AG08395 (cell line): ENCODE results near the gene OR52R1.
A peak's percentile ranks its signal among the peaks of the same experiment; 100 is the strongest.
"Not testable (repeated sequence)": the region's sequence is repeated elsewhere in the genome, so short reads cannot be mapped to it uniquely, and the experiment has no call there.

Source experiments
- DNase-seq: peaks from one replicate; pipeline ENCODE4 v3.0.0; 2012; ENCODE audit warnings: mixed read lengths, low spot score

Gene OR52R1

DNA sequence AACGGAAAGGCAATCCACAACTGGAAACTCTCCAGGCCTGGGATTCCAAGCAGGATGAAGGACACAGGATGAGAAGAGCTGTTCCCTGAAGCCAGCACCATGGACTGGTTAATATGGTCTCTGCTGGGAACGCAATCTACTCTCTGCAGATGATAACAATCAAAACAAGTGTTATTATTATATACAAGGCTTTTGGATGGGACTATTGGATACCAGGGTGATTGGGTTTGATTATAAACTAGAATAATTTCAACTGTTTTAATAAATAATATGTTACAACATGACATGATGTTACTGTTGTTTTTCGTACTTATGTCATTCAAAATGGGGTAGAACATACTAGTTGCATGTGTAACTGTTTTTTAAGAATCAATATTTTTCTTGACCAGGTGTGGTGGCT lies at the start of gene OR52R1:
Gene OR52R1, minus strand, starts transcription at position 101 of the 400 bp plus-strand sequence. Its CDS starts 0 bp downstream, at position 101.
- DNase-seq: no peak

DNA sequence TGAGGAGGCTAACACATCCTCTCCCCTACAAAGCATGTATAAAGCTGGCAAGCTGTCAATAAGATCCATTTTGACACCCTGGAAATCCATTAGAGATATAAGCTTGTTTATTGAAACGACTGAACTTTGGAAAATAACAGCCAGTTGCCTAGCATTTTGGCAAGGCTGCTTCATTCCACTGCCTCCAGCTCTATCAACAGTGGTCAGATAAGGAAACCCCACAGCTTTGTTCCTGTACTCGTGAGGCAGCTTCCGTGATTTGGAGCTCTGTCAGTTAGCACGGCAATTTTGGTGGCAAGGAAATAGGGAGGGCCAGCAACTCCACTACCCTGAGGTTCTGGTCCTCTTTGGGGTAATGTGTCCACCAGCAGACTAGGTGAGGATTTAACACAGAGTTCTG lies 46.9 kb upstream of the OR52R1 start:
- DNase-seq: peak; percentile 2

DNA sequence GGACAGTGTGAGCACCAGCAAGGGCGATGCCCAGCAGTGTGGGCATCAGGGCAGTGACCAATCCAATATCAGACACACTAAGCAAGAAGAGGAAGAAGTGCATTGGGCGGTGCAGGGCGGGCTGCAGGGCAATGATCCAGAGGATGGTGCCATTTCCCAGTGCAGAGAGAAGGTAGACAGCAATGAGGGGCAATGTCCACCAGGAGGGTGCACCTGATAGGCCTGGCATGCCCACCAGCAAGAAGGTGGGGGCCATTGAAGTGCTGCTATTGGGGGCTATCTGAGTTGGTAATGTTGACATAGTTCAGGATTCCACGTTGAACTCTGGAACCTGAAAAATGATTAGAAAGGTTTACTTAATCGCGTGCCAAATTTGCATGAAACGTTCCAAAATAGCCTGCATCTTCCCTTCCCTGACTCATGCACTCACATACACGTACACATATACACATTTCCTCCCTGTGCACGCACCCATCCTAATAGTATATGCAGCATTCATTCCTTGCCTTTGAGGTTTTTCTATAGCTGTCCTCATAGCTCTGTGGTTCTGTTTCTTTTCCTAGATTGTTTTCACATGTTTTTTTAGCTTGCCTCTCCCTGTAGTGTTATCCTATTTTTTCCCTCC lies 44.8 kb upstream of the OR52R1 start, which contains the start of gene OR51S1:
Gene OR51S1, minus strand, starts transcription at position 301 of the 625 bp plus-strand sequence. Its CDS starts 0 bp downstream, at position 301.
- no peak for DNase-seq

DNA sequence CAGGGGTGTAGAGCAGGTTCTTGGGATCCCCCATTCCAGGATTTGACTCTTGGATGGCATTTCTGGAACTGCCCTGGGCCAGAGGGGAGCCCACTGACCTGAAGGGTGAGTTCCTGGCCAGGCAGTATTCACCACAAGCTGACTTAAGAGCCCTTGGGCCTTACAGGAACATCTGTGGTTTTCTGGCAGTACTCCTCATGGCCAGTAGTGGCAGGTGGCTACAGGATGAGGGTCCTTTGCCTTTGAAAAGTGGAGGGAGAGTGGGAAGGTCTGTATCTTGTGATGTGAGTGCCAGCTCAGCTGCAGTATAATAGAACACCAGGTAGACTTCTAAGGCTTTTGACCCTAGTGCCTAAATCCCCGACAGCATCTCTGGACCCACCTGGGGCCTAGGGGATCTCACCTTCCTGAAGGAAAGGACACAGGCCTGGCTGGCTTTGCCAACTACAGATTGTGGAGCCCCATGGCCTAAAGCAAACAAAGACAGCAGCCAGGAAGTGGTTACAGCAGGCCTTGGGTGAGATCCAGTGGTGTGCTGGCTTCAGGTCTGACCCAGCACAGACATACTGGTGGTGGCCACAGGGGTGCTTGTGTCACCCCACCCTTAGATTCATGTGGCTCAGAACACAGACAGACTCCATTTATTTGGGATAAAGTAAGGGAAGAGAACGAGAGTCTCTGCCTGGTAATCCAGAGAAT lies 35.8 kb upstream of the OR52R1 start:
- no peak for DNase-seq

DNA sequence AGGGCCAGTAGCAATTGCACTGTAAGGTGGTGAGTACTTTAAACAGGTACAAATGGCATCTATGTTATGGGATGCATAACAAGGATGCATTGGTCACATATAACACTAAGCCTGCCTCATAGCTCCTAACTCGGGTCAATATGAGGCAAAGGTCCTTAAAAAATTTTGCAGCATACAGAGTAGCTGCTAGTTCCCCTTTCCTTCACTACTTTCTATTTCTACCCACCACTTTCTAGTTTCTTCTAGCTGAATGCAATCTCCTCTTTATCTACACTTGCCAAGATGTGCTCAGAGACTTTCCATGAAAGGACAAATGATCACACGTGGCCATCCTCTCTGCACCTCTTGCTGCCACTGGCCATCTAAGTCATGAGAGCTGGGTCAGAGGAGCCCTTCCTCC lies 26.7 kb upstream of the OR52R1 start:
- DNase-seq: no peak

DNA sequence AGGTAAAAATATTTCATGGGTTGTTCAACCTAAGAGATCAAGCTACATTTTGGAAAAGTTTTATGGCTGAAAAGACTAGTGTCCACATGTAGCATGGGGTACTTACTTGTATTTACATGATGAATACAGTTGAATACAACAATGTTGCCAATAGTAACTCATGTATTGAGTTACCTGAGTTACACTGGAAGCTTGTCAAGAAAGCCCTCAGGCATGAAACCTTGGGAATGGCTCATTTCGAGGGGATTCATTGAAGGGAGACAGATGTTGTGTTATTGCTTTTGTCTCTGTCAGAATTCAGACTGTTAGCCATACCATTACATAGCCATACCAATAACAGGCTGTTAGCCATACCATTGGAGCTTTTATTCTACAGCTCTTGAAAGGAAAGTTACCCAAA lies 26.2 kb upstream of the OR52R1 start:
- no peak for DNase-seq

DNA sequence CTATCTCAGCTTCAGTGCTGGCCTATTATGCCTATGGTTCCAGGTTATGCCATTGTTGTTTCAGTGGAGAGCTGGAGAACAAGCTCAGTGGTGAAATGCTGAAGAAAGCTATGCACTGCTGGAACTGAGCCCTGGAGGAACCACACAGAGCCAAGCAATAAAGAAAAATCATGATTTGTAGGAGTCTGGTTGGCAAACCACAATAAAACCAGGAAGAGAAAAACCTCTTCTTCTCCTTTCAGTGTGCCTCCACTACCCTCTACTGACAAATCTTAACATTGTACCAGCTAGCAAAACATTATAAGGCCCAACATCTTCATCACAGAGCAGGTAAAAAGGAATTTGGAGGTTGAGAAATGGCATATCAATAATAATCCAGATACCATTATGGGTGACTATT lies 22.2 kb upstream of the OR52R1 start:
- peak; percentile 37 for DNase-seq

DNA sequence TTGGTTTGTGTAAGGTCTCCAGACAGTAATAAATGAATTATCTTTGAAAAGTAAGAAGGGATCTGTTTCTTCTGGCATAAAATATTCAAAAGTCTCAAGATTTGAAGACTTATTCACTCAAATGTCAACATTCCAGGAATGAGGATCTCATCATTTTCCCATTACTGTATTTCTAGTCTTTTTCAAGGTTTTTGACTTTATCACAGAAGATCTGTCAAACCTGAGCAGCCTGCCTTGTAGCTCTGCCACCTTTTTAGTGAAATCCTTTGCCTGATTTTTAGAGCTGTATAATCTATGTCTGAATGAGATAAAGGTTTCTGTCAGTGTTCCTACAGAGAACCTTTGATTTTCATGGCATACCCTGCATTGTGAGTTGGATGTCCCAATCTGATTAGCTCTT lies 21.0 kb upstream of the OR52R1 start:
- DNase-seq: no peak

- DNase-seq: no peak
Observed at GRCh38 chr11:4821021-4821420, 16.8 kb upstream of the OR52R1 start, which contains the start of gene OR51F2. Gene OR51F2, plus strand, starts transcription at chr11:4821321. Its CDS starts 101 bp downstream, at chr11:4821422.

DNA sequence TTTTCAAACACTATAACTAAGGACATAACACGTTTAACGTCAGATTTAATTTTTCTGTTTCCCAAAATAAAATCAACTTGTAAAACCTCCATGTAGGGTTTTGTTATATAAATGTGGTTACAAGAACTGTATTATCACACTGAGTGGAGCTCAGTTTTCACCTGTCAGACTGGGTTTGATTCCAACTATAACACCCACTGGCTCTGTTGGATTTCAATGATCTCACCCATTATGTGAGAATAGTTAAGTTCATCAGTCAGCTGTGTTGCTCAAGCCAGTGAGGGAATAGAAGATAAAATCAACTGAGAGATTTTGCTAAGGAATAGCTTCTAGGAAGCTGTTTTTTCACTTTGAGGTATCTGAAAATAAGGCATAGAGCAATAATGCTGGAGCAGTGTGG lies 5.1 kb upstream of the OR52R1 start:
- no peak for DNase-seq

DNA sequence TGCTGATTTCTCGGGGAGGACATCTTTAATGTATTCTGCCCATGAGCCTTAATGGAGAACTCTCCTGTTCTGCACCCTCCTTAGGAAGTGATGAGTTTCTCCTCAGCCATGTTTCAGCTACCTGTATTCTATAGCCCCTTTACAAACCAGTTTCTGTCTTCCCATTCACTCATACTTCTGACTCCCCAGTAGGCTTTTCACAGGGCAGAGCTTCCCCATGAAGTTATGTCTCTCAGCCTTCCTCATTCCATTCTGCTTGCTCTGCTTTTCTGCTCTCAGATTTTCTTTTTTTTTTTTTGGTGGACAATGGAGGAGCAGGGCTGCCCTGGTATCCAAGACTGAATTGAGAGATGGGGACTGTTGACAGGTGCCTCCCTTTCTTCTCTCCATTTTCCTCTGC lies 4.3 kb upstream of the OR52R1 start:
- no peak for DNase-seq

- not testable (repeated sequence) for DNase-seq
Observed at GRCh38 chr11:4801316-4801715, 2.9 kb downstream of the OR52R1 start.

GRCh38 chr11:4798427-4799183 lies 5.6 kb downstream of the OR52R1 start:
- DNase-seq: no peak

- DNase-seq: no peak
Observed at GRCh38 chr11:4797206-4797605, 7.0 kb downstream of the OR52R1 start.

DNA sequence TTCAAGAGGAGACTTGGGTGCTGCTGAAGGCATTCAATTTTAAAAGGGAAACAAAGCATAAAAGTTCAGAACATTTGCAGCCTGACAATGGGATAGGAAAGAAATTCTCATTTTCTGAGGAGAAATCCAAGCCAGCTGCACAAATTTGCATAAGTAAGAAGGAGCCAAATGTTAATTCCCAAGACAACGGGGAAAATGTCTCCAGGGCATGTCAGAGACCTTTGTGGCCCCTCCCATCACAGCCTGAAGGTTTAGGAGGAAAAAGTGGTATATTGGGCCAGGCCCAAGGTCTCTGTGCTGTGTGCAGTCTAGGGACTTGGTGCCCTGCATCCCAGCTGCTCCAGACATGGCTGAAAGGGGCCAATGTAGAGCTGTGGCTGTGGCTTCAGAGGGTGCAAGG lies 21.7 kb downstream of the OR52R1 start:
- no peak for DNase-seq

- no peak for DNase-seq
Observed at GRCh38 chr11:4769838-4770237, 34.3 kb downstream of the OR52R1 start, which contains the start of gene OR51F1. Gene OR51F1, minus strand, starts transcription at chr11:4769938. Its CDS starts 0 bp downstream, at chr11:4769938.

DNA sequence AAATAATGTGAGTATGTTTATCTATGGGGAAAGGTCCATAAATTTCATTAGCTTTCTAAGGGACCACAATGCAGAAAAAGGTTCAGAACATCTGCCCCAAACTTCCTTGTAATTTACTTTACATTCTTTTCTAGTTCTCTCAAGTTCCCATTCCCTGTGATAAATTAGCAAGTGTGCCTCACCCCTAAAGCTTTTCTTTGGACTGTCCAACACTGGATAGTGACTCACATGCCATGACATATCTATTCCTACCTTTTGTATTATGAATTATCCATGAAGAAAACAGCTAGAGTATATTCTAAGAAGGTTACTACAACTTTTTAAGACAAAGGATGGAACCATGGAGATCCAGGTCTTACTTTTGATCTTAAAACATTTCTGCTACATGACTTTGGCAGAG lies 36.1 kb downstream of the OR52R1 start:
- no peak for DNase-seq

- DNase-seq: no peak
Observed at GRCh38 chr11:4766420-4767043, 37.6 kb downstream of the OR52R1 start.

DNA sequence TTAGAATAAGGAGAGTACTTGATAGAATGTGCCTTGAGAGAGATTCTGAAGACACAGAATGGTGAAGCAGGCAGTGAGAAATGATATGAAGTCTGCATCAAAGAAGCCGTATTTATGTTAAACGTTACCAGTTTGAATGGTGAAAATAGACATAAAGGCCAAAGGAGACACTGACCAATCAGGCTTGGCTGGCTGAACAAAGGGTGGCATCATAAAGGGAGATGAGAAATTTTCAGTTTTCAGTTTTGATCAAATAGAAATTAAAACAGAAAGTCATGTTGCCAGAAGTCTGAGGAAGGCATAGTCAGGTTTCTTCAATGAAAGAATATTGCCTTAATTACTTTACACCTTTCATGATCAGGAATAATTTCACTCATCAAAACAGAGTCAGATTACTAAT lies 41.1 kb downstream of the OR52R1 start:
- DNase-seq: no peak
